GM10248 (cell line): ENCODE results near the gene CALN1.

Experiments used
- CTCF ChIA-PET: fragments of 300-600 bp; sonication (Branson Sonifier 250); formaldehyde crosslinking; extraction: SDS; loops from one replicate; lab custom pipeline; 2021; ENCODE audit warnings: antibody characterized with exemption; lab: Yijun Ruan, JAX
- POLR2A ChIA-PET: fragments of 350-650 bp; sonication (Branson Sonifier 250); formaldehyde crosslinking; extraction: SDS; loops from one replicate; lab custom pipeline; 2020; ENCODE audit warnings: antibody characterized with exemption; lab: Yijun Ruan, JAX
- DNase-seq: peaks from one replicate; pipeline ENCODE4 v3.0.0; 2012; ENCODE audit errors: extremely low spot score
- TF ChIP-seq, protein P1 (sequence below): IDR thresholded peaks from 2 replicates; pipeline ENCODE4 v1.5.1; 2012; ENCODE audit warnings: mild to moderate bottlenecking, low read depth; ENCODE audit errors: extremely low read depth, missing control alignments, control extremely low read depth

The CALN1 gene

DNA sequence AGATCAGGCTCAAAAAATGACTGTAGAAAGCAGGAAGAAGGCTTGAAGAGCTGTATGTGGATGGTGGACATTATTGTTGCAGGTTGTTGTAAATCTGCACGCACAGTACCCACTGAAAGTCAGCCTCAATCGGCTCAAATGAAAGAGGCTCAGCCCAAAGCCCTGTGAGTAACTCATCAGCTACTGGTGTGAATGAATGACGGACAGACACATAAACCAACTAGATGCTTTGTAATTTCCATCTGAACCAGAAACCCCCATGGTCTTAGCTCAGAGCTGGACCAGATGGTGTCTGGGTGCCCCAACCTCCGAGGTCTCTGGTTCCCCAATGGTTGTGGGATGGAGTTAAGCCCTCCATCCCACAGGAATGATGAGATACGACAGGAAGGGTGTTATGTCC is 7.4 kb downstream of the CALN1 start:
- no peak for DNase-seq
- CTCF ChIA-PET, result interaction anchor here (0.7 kb wide), 1 partner anchor 13 kb away, joined by 3 read pairs; no protein-coding TSS in a partner anchor
- POLR2A ChIA-PET, result no interaction called here
- TF ChIP-seq, protein P1, sequence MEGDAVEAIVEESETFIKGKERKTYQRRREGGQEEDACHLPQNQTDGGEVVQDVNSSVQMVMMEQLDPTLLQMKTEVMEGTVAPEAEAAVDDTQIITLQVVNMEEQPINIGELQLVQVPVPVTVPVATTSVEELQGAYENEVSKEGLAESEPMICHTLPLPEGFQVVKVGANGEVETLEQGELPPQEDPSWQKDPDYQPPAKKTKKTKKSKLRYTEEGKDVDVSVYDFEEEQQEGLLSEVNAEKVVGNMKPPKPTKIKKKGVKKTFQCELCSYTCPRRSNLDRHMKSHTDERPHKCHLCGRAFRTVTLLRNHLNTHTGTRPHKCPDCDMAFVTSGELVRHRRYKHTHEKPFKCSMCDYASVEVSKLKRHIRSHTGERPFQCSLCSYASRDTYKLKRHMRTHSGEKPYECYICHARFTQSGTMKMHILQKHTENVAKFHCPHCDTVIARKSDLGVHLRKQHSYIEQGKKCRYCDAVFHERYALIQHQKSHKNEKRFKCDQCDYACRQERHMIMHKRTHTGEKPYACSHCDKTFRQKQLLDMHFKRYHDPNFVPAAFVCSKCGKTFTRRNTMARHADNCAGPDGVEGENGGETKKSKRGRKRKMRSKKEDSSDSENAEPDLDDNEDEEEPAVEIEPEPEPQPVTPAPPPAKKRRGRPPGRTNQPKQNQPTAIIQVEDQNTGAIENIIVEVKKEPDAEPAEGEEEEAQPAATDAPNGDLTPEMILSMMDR, result no peak

DNA sequence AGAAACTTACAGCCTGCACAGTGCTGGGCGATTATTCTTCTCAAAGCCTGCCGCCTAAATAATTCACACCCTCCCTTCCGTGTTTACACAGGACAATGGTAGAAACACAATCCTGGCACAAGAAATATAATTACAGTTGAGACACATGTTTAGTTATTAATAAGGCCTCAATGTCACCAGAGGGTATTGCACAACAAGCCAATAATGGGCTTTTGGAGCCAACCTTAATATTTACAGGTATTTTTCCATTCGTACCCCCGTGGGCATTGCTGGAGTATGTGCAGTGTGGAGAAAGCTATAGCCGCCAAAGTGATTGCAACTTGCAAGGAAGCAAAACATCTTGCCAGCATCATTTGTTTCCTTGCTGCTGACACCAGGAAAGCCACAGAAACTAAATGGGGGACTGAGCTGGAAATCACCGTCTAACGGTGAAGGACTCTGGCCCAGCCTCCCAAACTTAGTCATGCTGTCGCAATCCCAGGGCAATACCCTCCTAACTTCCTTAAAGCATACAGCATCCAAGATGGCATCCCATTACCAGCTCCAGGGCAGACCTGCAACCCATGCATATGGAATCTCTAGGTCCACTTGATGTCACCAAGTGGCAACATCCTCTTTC is 8.6 kb downstream of the CALN1 start:
- POLR2A ChIA-PET, result no interaction called here
- DNase-seq, result no peak
- TF ChIP-seq, protein P1, result no peak
- CTCF ChIA-PET, result interaction anchor here (1.2 kb wide), 1 partner anchor 91 kb away, joined by 6 read pairs; no protein-coding TSS in a partner anchor

DNA sequence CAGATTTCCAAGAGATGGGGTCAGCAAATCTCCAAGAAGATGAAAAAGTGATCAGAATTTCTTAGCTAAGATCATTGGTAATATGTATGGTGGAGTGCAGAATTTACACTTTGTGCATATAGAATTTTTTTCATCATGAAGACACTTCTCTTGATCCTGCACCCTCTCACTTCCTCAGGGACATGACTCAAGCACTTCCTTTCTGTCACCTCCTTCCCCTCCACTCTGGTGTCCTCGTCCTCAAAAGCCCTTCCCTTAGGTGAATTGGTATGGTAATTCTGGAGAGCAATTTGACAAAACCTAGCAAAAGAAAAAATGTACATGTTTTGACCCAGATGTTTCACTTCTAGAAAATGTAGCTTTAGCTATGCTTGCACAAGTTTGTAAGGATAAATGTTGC is 18.1 kb downstream of the CALN1 start:
- no peak for DNase-seq
- TF ChIP-seq, protein P1, result no peak
- POLR2A ChIA-PET, result no interaction called here
- CTCF ChIA-PET, result no interaction called here

DNA sequence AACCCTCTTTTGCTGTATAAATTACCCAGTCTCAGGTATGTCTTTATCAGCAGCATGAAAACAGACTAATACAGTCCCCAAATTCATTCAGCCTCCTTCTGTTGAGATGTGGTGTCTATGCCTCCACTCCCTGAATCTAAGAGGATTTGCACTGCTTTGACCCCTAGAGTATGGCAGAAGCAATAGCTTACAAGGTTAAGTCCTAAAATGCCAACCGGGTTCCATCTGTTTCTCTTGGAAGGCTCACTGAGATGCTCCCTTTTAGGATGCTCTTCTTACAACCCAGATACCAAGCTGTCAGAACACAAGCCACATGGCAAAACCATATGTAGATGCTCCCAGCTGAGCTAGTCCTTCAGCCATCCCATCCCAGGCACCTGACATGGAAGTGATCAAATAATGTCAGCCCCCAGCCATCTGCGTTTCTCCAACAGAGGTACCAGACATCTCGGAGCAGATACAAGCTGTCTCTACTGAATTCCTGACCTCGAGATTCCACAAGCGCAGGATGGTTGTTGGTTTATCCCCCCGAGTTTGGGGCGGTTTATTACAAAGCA is 20.2 kb downstream of the CALN1 start:
- no peak for DNase-seq
- ChIA-PET POLR2A (no interaction called here), CTCF (interaction anchor here (1.5 kb wide), 1 partner anchor 12 kb away, joined by 4 read pairs; no protein-coding TSS in a partner anchor)
- TF ChIP-seq, protein P1, result no peak

DNA sequence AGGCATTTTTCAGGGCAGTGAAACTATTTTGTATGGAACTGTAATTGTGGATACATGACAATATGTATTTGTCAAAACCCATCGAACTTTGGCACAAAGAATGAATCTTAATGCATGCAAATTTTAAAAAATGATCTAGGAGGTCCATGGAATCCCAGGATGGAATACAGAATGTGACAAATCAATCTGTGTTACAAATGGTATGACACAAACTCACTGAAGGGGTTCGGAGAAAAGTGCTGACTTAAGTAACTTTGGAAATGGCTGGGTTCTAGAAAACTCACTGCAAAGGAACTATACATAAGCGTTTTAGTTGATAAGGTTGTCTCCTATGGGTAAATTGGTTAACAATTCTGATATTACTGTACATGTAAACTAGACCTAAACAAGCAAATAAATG is 26.0 kb downstream of the CALN1 start:
- CTCF ChIA-PET, result no interaction called here

DNA sequence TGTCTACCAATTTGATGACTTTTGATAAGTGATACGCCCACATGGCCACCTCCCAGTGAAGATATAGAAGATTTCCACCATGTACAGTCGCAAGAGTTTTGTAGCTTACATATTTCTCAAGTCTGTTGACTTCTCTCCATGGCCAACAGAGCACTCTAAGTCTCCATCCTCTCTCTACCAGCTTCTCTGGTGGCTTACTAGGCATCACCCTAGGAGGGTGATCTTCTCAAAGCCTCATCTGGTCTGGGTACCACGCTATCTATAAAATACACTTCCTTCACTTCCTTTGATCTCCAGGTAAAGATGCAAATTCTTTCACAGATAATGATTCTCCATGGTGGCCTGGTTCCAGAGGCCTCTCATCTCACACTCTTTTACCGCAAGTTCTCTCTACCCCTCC is 49.9 kb downstream of the CALN1 start:
- TF ChIP-seq, protein P1, result no peak
- DNase-seq, result no peak
- POLR2A ChIA-PET, result no interaction called here
- CTCF ChIA-PET, result interaction anchor here (1.8 kb wide), 1 partner anchor 15 kb away, joined by 6 read pairs; no protein-coding TSS in a partner anchor

More for the DNA sequence above, 26.0 kb downstream of the CALN1 start:
- POLR2A ChIA-PET, result no interaction called here
- no peak for DNase-seq
- TF ChIP-seq, protein P1, result no peak
